HuH-7.5 (cell line): ENCODE measurements around the gene SCMH1.
"Not testable (repeated sequence)": the region's sequence is repeated elsewhere in the genome, so short reads cannot be mapped to it uniquely, and the experiment has no call there.

ENCODE experiments used
- DNase-seq: peaks from one replicate; pipeline ENCODE4 v3.0.0; 2011; ENCODE audit warnings: low spot score

Gene SCMH1

GRCh38 chr1:41249319-41249718 is 7.2 kb upstream of the SCMH1 start:
- DNase-seq = no peak

GRCh38 chr1:41246568-41246967 is 4.5 kb upstream of the SCMH1 start:
- no peak for DNase-seq

GRCh38 chr1:41245659-41246058 is 3.6 kb upstream of the SCMH1 start:
- no peak for DNase-seq

- DNase-seq = no peak
Measured at GRCh38 chr1:41243079-41243385, 926 bp upstream of the SCMH1 start.

GRCh38 chr1:41242342-41243078 is 404 bp upstream of the SCMH1 start:
- no peak for DNase-seq

- peak; percentile 64 for DNase-seq
Measured at GRCh38 chr1:41241354-41241748, 755 bp downstream of the SCMH1 start.

- no peak for DNase-seq
Measured at GRCh38 chr1:41240781-41241353, 1.2 kb downstream of the SCMH1 start.

GRCh38 chr1:41239988-41240610 is 2.0 kb downstream of the SCMH1 start:
- DNase-seq = peak; percentile 64

GRCh38 chr1:41238311-41238988 is 3.7 kb downstream of the SCMH1 start:
- DNase-seq = no peak

GRCh38 chr1:41236781-41237180 is 5.3 kb downstream of the SCMH1 start:
- no peak for DNase-seq

- DNase-seq = no peak
Measured at GRCh38 chr1:41235893-41236292, 6.2 kb downstream of the SCMH1 start.

GRCh38 chr1:41233708-41234107 is 8.4 kb downstream of the SCMH1 start:
- no peak for DNase-seq

- no peak for DNase-seq
Measured at GRCh38 chr1:41232305-41232704, 9.8 kb downstream of the SCMH1 start.

- no peak for DNase-seq
Measured at GRCh38 chr1:41230656-41231055, 11.4 kb downstream of the SCMH1 start.

- DNase-seq = not testable (repeated sequence)
Measured at GRCh38 chr1:41229219-41229618, 12.9 kb downstream of the SCMH1 start.

- no peak for DNase-seq
Measured at GRCh38 chr1:41226815-41227434, 15.2 kb downstream of the SCMH1 start.

- DNase-seq = no peak
Measured at GRCh38 chr1:41225495-41225894, 16.6 kb downstream of the SCMH1 start.

GRCh38 chr1:41222496-41222895 is 19.6 kb downstream of the SCMH1 start:
- DNase-seq = no peak

- no peak for DNase-seq
Measured at GRCh38 chr1:41221995-41222394, 20.1 kb downstream of the SCMH1 start.

- no peak for DNase-seq
Measured at GRCh38 chr1:41218152-41218551, 24.0 kb downstream of the SCMH1 start.

GRCh38 chr1:41217441-41217840 is 24.7 kb downstream of the SCMH1 start:
- no peak for DNase-seq

- DNase-seq = no peak
Measured at GRCh38 chr1:41215623-41216022, 26.5 kb downstream of the SCMH1 start.

- no peak for DNase-seq
Measured at GRCh38 chr1:41213341-41213740, 28.8 kb downstream of the SCMH1 start.
